Transverse colon (tissue), 4 donors: ENCODE results near the gene FOCAD.

Experiments
- CTCF ChIP-seq, 5 experiments: fragments of 200-600 bp in 3 of 5; fragments of 450-650 bp in 2 of 5; sonication (generic) in 3 of 5; IDR thresholded peaks; 1 replicate in 2 of 5; 2 replicates in 3 of 5; pipeline ENCODE4 v1.5.1; 2016 to 2017; ENCODE audit warnings: antibody characterized with exemption in 5 of 5, inconsistent platforms in 3 of 5, mild to moderate bottlenecking in 2 of 5, moderate library complexity in 1 of 5
- EP300 ChIP-seq: sonication (generic); formaldehyde crosslinking; IDR thresholded peaks from one replicate; pipeline ENCODE4 v1.6.1; 2017; ENCODE audit warnings: antibody characterized with exemption, low read depth
- POLR2A ChIP-seq: fragments of 450-650 bp; IDR thresholded peaks from one replicate; pipeline ENCODE4 v1.6.1; 2016; ENCODE audit warnings: antibody characterized with exemption, mild to moderate bottlenecking, moderate library complexity
- POLR2AphosphoS5 ChIP-seq, 3 donors: sonication (generic); formaldehyde crosslinking; IDR thresholded peaks; one replicate each; pipeline ENCODE4 v1.6.1; 2016; ENCODE audit warnings: antibody characterized with exemption in 3 of 3

DNA sequence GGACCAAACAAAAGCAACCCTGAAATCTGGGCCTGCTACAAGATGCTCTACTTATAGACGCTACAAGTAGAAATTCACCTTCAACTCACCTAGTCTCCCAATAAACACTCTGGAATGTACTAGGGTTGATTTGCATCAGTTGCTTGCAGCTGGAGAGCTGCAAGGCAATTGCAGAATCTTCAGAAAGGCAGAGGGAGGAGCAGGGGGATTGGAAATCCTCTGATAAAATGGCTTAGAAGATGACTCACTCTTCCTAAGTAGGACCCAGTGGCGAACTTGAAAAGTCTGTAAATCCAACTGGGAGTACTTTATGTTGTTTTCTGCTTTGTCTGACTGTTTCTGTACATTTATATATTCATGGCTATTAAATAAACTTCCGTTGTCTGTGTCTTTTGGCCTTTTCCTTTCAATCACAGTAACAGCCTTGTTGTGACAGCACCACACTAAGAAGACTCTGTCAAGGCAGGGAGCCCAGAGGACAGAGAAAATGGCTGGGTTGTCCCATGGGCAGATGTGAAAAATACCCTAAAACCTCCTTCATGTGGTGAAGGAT, 47.1 kb upstream of the FOCAD start:
- no peak for TF ChIP-seq CTCF (IDR thresholded peaks at IDR 0.05)
- no peak for TF ChIP-seq EP300
- no peak for TF ChIP-seq POLR2AphosphoS5 (IDR thresholded peaks at IDR 0.05)
- TF ChIP-seq POLR2A = no peak
